Stimulated activated memory B cell treated with anti-CD40 and anti-IgM and Interleukin-4, amounts not matched to agents 10 μg/mL and 1 μg/mL and 100 μg/mL, for 72 hours (primary cell): ENCODE measurements around the gene DGKD.
"Not testable (repeated sequence)": the region's sequence is repeated elsewhere in the genome, so short reads cannot be mapped to it uniquely, and the experiment has no call there.

Source experiments
- ATAC-seq: fragments of 150-1000 bp; cut with Tn5 transposase; 2 replicates; pipeline ENCODE4 v1.10.0; 2021
- H3K27ac Mint-ChIP-seq: one replicate; pipeline ENCODE4 v1.8.0; 2022; ENCODE audit warnings: mild to moderate bottlenecking, mixed read lengths
- H3K27me3 Mint-ChIP-seq: one replicate; pipeline ENCODE4 v1.8.0; 2022; ENCODE audit warnings: mixed read lengths
- H3K36me3 Mint-ChIP-seq: one replicate; pipeline ENCODE4 v1.8.0; 2022; ENCODE audit warnings: mixed read lengths
- H3K4me1 Mint-ChIP-seq: one replicate; pipeline ENCODE4 v1.8.0; 2022; ENCODE audit warnings: mixed read lengths
- H3K4me3 Mint-ChIP-seq: one replicate; pipeline ENCODE4 v1.8.0; 2022; ENCODE audit warnings: mild to moderate bottlenecking, moderate library complexity, mixed read lengths
- H3K9me3 Mint-ChIP-seq: one replicate; pipeline ENCODE4 v1.8.0; 2022; ENCODE audit warnings: mixed read lengths

Gene DGKD

GRCh38 chr2:233380132-233380895 is 26.0 kb downstream of the DGKD start:
- Mint-ChIP-seq H3K27ac (peak overlapping the region; percentile 73), H3K4me3 (peak overlapping the region; percentile 62), H3K9me3 (no peaks in the 10 kb centered on the region), H3K36me3 (peaks cover 34% of the 10 kb centered on the region), H3K27me3 (no peaks in the 10 kb centered on the region), H3K4me1 (peaks cover 71% of the 10 kb centered on the region)
- ATAC-seq = peak; percentile 83

GRCh38 chr2:233380995-233381637 is 26.8 kb downstream of the DGKD start:
- Mint-ChIP-seq H3K27ac (peak overlapping the region; percentile 73), H3K27me3 (no peaks in the 10 kb centered on the region), H3K4me3 (peak overlapping the region; percentile 6), H3K36me3 (peaks cover 26% of the 10 kb centered on the region), H3K9me3 (no peaks in the 10 kb centered on the region), H3K4me1 (peaks cover 71% of the 10 kb centered on the region)
- no peak for ATAC-seq

GRCh38 chr2:233381638-233381995 is 27.3 kb downstream of the DGKD start:
- H3K4me1 Mint-ChIP-seq = peaks cover 75% of the 10 kb centered on the region

GRCh38 chr2:233384015-233384414 is 29.7 kb downstream of the DGKD start:
- Mint-ChIP-seq H3K4me1 (peaks cover 79% of the 10 kb centered on the region), H3K36me3 (peaks cover 21% of the 10 kb centered on the region), H3K27me3 (no peaks in the 10 kb centered on the region), H3K9me3 (no peaks in the 10 kb centered on the region), H3K4me3 (no peak overlapping the region), H3K27ac (peak overlapping the region; percentile 91)
- no peak for ATAC-seq

More at GRCh38 chr2:233381638-233381995, 27.3 kb downstream of the DGKD start:
- Mint-ChIP-seq H3K27me3 (no peaks in the 10 kb centered on the region), H3K9me3 (no peaks in the 10 kb centered on the region), H3K27ac (peak overlapping the region; percentile 73), H3K4me3 (no peak overlapping the region), H3K36me3 (peaks cover 25% of the 10 kb centered on the region)
- no peak for ATAC-seq

GRCh38 chr2:233384811-233385488 is 30.7 kb downstream of the DGKD start:
- Mint-ChIP-seq H3K4me3 (peak overlapping the region; percentile 76), H3K36me3 (peaks cover 24% of the 10 kb centered on the region), H3K9me3 (no peaks in the 10 kb centered on the region), H3K27ac (peak overlapping the region; percentile 91), H3K27me3 (no peaks in the 10 kb centered on the region), H3K4me1 (peaks cover 70% of the 10 kb centered on the region)
- ATAC-seq = no peak

- ATAC-seq = peak; percentile 85
- Mint-ChIP-seq H3K4me3 (peak overlapping the region; percentile 76), H3K27ac (peak overlapping the region; percentile 91), H3K9me3 (no peaks in the 10 kb centered on the region), H3K36me3 (peaks cover 30% of the 10 kb centered on the region), H3K4me1 (peaks cover 64% of the 10 kb centered on the region), H3K27me3 (no peaks in the 10 kb centered on the region)
Observed at GRCh38 chr2:233385489-233386044, 31.3 kb downstream of the DGKD start.

GRCh38 chr2:233386382-233387041 is 32.2 kb downstream of the DGKD start:
- ATAC-seq = peak; percentile 37
- Mint-ChIP-seq H3K27ac (peak overlapping the region; percentile 91), H3K4me1 (peaks cover 54% of the 10 kb centered on the region), H3K27me3 (no peaks in the 10 kb centered on the region), H3K9me3 (no peaks in the 10 kb centered on the region), H3K36me3 (peaks cover 25% of the 10 kb centered on the region), H3K4me3 (peak overlapping the region; percentile 76)

GRCh38 chr2:233387225-233387624 is 32.9 kb downstream of the DGKD start:
- Mint-ChIP-seq H3K4me3 (peak overlapping the region; percentile 76), H3K4me1 (peaks cover 49% of the 10 kb centered on the region), H3K9me3 (no peaks in the 10 kb centered on the region), H3K36me3 (peaks cover 25% of the 10 kb centered on the region), H3K27me3 (no peaks in the 10 kb centered on the region), H3K27ac (peak overlapping the region; percentile 91)
- no peak for ATAC-seq

- Mint-ChIP-seq H3K4me3 (no peak overlapping the region), H3K27ac (peak overlapping the region; percentile 91), H3K27me3 (no peaks in the 10 kb centered on the region), H3K4me1 (peaks cover 42% of the 10 kb centered on the region), H3K9me3 (no peaks in the 10 kb centered on the region), H3K36me3 (peaks cover 25% of the 10 kb centered on the region)
- no peak for ATAC-seq
Observed at GRCh38 chr2:233387667-233388528, 33.6 kb downstream of the DGKD start.

GRCh38 chr2:233389601-233390125 is 35.4 kb downstream of the DGKD start:
- Mint-ChIP-seq H3K4me3 (no peak overlapping the region), H3K9me3 (no peaks in the 10 kb centered on the region), H3K36me3 (peaks cover 18% of the 10 kb centered on the region), H3K27me3 (no peaks in the 10 kb centered on the region), H3K27ac (peak overlapping the region; percentile 46), H3K4me1 (peaks cover 30% of the 10 kb centered on the region)
- ATAC-seq = no peak

- no peak for ATAC-seq
- Mint-ChIP-seq H3K27me3 (no peaks in the 10 kb centered on the region), H3K4me1 (peaks cover 30% of the 10 kb centered on the region), H3K9me3 (no peaks in the 10 kb centered on the region), H3K36me3 (peaks cover 48% of the 10 kb centered on the region), H3K27ac (peak overlapping the region; percentile 75), H3K4me3 (no peak overlapping the region)
Observed at GRCh38 chr2:233395687-233396086, 41.4 kb downstream of the DGKD start.

GRCh38 chr2:233396726-233397665 is 42.7 kb downstream of the DGKD start:
- Mint-ChIP-seq H3K27ac (peak overlapping the region; percentile 75), H3K4me1 (peaks cover 30% of the 10 kb centered on the region), H3K36me3 (peaks cover 53% of the 10 kb centered on the region)
- H3K27me3 Mint-ChIP-seq, ATAC-seq, H3K4me3 Mint-ChIP-seq, H3K9me3 Mint-ChIP-seq: not testable (repeated sequence)
